Aorta (tissue), 5 donors: ENCODE measurements around the gene STXBP1. TPM values are rescaled to one million over a fixed set of nuclear protein-coding genes. Genes with fewer than 3 reads are reported as not detected.
"Not testable (repeated sequence)": the region's sequence is repeated elsewhere in the genome, so short reads cannot be mapped to it uniquely, and the experiment has no call there.

ENCODE experiments used
- ATAC-seq: fragments of 200-7000 bp; cut with Tn5 transposase; one replicate; pipeline ENCODE4 v1.9.1; 2022; ENCODE audit warnings: moderate library complexity; ENCODE audit not compliant: low FRiP score
- DNase-seq, 2 donors: peaks; one replicate each; pipeline ENCODE4 v3.0.0-alpha.2; 2020
- H3K27ac ChIP-seq, 2 donors: one replicate each; pipeline ENCODE4 v1.5.1; 2013; ENCODE audit warnings: low read length in 2 of 2, mild to moderate bottlenecking in 2 of 2, moderate library complexity in 2 of 2, control low read depth in 1 of 2, inconsistent platforms in 1 of 2, low read depth in 1 of 2
- H3K27me3 ChIP-seq, 2 donors: one replicate each; pipeline ENCODE4 v1.6.1; 2013; ENCODE audit warnings: control low read depth in 1 of 2, low read length in 1 of 2, mild to moderate bottlenecking in 1 of 2, moderate library complexity in 1 of 2; ENCODE audit not compliant: insufficient read depth in 2 of 2, control insufficient read depth in 1 of 2
- H3K36me3 ChIP-seq, 2 donors: one replicate each; pipeline ENCODE4 v1.6.1; 2013; ENCODE audit warnings: control low read depth in 1 of 2, low read length in 1 of 2, mild to moderate bottlenecking in 1 of 2; ENCODE audit not compliant: insufficient read depth in 2 of 2, control insufficient read depth in 1 of 2
- H3K4me1 ChIP-seq, 2 donors: one replicate each; pipeline ENCODE4 v1.6.1; 2013; ENCODE audit warnings: low read length in 2 of 2, control low read depth in 1 of 2, mild to moderate bottlenecking in 1 of 2, moderate library complexity in 1 of 2; ENCODE audit not compliant: insufficient read depth in 2 of 2, control insufficient read depth in 1 of 2
- H3K4me3 ChIP-seq, 2 donors: one replicate each; pipeline ENCODE4 v1.5.1; 2013; ENCODE audit warnings: low read length in 2 of 2, control low read depth in 1 of 2, mild to moderate bottlenecking in 1 of 2
- H3K9me3 ChIP-seq: one replicate; pipeline ENCODE4 v1.6.1; 2013; ENCODE audit warnings: mild to moderate bottlenecking, low read length; ENCODE audit not compliant: control insufficient read depth
- WGBS, 2 donors: extraction: QIAGEN DNeasy Blood & Tissue Kit; methylation state at CpG; one replicate each; pipeline ENCODE4 v1.1.7; 2013; 5-methylcytosine and 5-hydroxymethylcytosine counted together
- intact Hi-C, 2 donors: fragments of 100-400 bp; cut with DNase I; formaldehyde crosslinking; loops; one replicate each; pipeline versions ENCODE4 v1.14.2 to v1.15.0; 2022
- polyA plus RNA-seq, 2 donors: library from polyadenylated mRNA; stranded (reverse); fragments of 200-250 nt; gene quantifications; one replicate each; pipeline ENCODE4 v1.2.3, GENCODE V29; 2013
- total RNA-seq, 2 donors: library from RNA; stranded (reverse); fragmentation: NEBNext Ultra II Directional; extraction: Animal tissue kit (Norgen Biotek cat#: 25700); gene quantifications; one replicate each; pipeline ENCODE4 v1.2.1, GENCODE V29; 2021
- donor health status: healthy with polysubstance abuse.
- donor health status: Bipolar disorder and iron deficiency.
- donor health status: DM: no; HTN: no; CAD: no.
- donor health status: DM: no; HTN: no; CAD: no.
- donor health status: DM: yes; HTN: yes; CAD: no.

The STXBP1 gene
- total and polyA plus RNA-seq, 4 donors = 6.6 to 69.0 (median 35.4) TPM

DNA sequence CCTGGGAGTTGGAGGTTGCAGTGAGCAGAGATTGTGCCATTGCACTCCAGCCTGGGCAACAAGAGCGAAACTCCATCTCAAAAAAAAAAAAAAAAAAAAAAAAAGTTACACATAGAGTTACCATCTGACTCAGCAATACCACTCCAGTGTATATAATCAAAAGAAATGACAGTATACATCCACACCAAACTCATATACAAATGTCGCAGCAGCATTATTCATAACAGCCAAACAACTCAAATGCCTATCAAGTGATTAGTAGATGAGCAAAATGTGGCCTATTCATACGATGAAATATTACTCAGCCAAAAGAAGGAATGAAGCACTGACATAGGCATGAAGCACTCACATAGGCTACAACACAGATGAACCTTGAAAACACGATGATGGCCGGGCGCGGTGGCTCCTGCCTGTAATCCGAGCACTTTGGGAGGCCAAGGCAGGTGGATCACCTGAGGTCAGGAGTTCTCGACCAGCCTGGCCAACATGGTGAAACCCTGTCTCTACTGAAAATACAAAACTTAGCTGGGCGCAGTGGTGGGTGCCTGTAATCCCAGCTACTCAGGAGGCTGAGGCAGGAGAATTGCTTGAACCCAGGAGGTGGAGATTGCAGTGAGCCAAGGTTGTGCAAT is 9.4 kb downstream of the STXBP1 start:
- not testable (repeated sequence) for H3K36me3 ChIP-seq, H3K27me3 ChIP-seq, H3K4me3 ChIP-seq, ATAC-seq, DNase-seq, H3K9me3 ChIP-seq, H3K4me1 ChIP-seq, H3K27ac ChIP-seq
- intact Hi-C loops = loop anchor here in 1 of 2 donors (10.0 kb wide), 1 partner anchor 63 kb away; no protein-coding TSS in a partner anchor
- 94 to 95% methylated on average over 10 of the region's 10 CpGs for WGBS, 2 donors

DNA sequence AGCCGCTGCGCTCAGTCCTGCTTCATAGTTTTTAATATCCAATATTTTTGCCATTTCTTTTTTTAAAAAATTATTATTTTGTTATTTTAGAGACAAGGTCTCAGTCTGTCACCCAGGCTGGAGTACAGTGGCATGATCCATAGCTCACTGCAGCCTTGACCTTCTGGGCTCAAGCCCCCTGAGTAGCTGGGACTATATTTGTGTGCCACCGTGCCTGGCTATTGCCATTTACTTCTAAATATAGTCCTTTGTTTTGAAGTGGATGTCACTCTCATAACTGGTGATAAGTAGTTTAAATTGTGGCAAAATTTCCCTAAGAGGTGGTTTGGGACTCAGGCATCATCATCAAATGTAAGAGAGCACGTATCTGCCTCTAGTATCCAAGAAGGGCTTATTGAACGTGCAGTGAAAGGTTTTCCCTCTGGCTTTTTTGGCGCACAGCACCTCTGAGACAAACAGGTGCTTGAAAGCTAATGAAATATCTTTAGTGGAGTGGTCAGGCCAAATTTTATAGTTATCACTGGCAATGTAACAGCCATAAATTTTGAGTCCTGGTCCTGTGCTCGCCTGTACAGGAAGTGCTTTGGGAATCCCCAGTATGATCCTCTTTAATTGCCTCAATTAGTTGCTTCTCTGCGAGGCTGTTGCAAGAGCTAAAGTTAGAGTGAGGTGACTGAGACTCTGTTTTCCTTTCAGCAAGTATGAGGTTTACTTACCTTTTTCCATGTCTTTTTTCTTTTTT is 14.8 kb downstream of the STXBP1 start:
- 88% methylated on average over 8 of the region's 8 CpGs for WGBS, 2 donors
- no peak overlapping the region for H3K27ac ChIP-seq
- DNase-seq = no peak
- H3K9me3 ChIP-seq = no peaks in the 10 kb centered on the region
- no peak for ATAC-seq
- H3K4me1 ChIP-seq = no peaks in the 10 kb centered on the region
- H3K36me3 ChIP-seq = no peaks in the 10 kb centered on the region
- H3K27me3 ChIP-seq = no peaks in the 10 kb centered on the region
- H3K4me3 ChIP-seq = no peak overlapping the region
- intact Hi-C loops = loop anchor here in 1 of 2 donors (10.0 kb wide), 1 partner anchor 58 kb away; no protein-coding TSS in a partner anchor

DNA sequence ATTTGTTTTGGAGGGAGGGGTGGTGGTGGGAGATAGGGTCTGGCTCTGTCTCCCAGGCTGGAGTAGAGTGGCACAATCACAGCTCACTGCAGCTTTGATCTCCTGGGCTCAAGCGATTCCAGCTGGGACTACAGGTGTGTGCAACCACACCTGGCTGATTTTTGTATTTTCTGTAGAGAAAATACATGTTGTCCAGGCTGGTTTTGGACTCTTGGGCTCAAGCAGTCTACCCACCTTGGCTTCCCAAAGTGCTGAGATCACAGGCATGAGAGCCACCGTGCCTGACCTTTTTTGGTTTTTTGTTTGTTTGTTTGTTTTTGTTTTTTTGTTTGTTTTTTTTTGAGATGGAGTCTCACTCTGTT is 15.4 kb downstream of the STXBP1 start:
- Histone ChIP-seq H3K27ac (no peak overlapping the region), H3K4me1 (no peaks in the 10 kb centered on the region), H3K27me3 (no peaks in the 10 kb centered on the region), H3K4me3 (no peak overlapping the region), H3K36me3 (no peaks in the 10 kb centered on the region), H3K9me3 (no peaks in the 10 kb centered on the region)
- intact Hi-C loops = loop anchor here in 1 of 2 donors (10.0 kb wide), 1 partner anchor 57 kb away; no protein-coding TSS in a partner anchor
- ATAC-seq (no peak), DNase-seq (no peak)
- WGBS, 2 donors = 90 to 94% methylated on average over 2 of the region's 2 CpGs

DNA sequence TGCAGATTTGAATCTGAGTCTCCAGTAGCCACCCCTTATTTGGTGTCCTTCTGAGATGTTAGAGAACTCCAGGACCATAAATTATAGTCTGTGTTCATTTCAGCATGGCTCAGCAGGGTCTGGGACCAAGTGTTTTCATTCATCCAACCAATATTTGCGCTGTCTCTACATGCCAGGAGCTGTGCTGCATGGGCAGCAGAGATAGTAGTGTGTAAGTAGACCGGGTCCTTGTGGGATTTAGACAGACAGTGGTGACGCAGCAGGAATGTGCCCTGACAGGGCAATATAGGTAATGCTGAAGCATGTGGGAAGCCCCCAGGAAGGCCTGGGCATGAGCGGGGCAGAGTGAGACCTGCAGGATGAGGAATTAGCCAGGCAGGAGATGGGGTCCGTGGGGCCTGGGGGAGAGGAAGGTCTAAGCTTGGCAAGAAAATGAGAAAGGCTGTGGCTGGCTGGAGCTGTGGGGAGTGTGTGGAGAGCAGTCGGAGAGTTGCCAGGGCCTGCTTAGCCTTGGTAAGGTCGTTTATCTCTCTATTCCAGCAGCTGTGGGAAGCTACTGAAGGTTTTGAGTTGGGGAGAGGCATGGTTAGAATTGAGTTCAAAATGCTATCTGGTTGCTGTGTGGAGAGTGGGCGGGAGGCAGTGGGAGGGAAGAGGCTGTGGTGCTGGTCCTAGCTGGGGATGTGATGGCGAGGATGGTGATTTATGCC is 16.8 kb downstream of the STXBP1 start:
- Histone ChIP-seq H3K4me1 (no peaks in the 10 kb centered on the region), H3K4me3 (no peak overlapping the region), H3K9me3 (no peaks in the 10 kb centered on the region), H3K27ac (no peak overlapping the region), H3K27me3 (no peaks in the 10 kb centered on the region), H3K36me3 (no peaks in the 10 kb centered on the region)
- intact Hi-C loops = loop anchor here in 1 of 2 donors (10.0 kb wide), 1 partner anchor 56 kb away; no protein-coding TSS in a partner anchor
- ATAC-seq = no peak
- WGBS, 2 donors = 63 to 76% methylated on average over 9 of the region's 9 CpGs
- DNase-seq = no peak

DNA sequence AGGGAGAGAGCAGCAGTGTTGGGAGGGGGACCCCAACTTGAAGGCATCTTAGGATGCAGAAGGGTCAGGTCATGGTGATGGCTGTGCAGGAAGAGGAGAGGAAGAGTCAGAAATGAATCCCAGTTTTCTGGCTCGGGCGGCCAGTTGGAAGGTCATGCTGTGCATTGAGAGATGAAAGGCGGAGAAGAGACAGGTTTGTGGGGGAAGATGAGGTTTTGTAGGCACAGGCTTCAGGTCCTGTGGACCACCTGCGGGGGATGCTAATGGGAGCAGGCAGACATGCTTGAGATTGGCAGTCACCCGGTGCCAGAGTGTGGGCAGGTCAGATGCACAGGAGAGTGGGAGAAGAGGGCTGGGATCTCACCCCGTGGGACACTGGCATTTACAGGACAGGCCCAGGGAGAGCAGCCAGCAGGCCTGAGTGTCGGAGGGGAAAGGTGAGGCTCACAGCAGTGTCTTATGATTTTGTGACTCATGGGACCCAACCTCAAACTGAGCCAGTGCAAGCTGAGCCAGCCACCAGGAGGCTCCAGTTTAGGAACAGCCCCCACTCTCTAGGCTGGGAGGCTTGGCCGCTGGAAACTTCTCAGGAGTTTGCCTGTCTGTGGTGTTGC is 17.5 kb downstream of the STXBP1 start:
- Histone ChIP-seq H3K36me3 (no peaks in the 10 kb centered on the region), H3K27ac (no peak overlapping the region), H3K27me3 (no peaks in the 10 kb centered on the region), H3K9me3 (no peaks in the 10 kb centered on the region), H3K4me1 (no peaks in the 10 kb centered on the region), H3K4me3 (no peak overlapping the region)
- intact Hi-C loops = loop anchor here in 1 of 2 donors (10.0 kb wide), 1 partner anchor 55 kb away; no protein-coding TSS in a partner anchor
- ATAC-seq = peak; percentile 23
- WGBS, 2 donors = 93% methylated on average over 8 of the region's 8 CpGs
- no peak for DNase-seq

DNA sequence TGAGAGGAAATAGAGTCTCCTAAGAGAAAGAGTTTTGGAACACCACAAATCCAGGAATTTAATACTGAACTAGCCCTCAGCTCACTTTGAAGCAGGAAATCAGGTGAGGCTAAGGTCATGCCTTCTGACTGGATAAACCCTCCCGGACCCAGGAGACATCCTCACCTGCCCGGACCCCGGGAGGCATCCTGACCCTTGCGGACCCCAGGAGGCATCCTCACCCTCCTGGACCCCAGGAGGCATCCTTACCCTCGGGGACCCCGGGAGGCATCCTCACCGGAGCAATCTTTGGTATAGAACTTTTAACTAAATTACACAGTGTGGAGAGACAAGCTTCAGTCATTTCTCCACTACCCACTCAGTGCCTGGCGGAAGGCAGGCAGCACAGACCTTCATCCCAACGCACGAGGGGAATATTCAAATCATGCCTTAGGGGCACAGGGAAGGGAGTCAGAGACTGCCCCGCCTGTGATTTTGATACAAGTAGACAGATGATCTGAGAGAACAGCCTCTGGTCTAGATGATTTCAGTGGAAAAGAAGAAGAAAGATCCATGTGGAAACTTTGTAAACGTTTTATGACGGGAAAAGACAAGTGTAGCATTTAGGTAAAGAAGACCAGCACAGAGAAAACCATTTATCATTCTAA is 21.3 kb downstream of the STXBP1 start:
- intact Hi-C loops = no loop called here
- WGBS, 2 donors = 89 to 90% methylated on average over 13 of the region's 13 CpGs
- no peak for ATAC-seq
- Histone ChIP-seq H3K4me3 (no peak overlapping the region), H3K27ac (no peak overlapping the region), H3K4me1 (no peaks in the 10 kb centered on the region), H3K27me3 (no peaks in the 10 kb centered on the region), H3K36me3 (no peaks in the 10 kb centered on the region), H3K9me3 (no peaks in the 10 kb centered on the region)
- no peak for DNase-seq

DNA sequence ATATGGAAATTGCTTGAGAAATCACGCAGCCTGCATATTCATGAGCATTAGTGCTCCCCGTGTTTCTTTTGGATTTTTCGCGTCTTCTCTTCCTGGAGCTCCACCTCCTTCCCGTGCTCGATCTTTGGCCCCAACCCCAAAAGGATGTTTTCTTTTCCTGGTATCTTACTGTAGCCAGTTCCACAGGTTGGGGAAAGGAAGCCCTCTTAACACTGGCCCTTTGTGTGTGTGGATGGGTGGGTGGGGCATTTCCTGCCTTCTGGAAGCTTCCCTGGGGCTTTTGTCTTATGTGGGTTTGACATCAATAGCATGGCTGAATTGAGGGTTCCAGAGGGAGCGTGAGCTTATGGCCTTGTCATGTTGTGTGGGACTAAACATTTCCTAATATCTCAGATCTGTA is 21.9 kb downstream of the STXBP1 start:
- H3K4me1 ChIP-seq = no peaks in the 10 kb centered on the region
- ATAC-seq (no peak), DNase-seq (no peak)
- no peaks in the 10 kb centered on the region for H3K9me3 ChIP-seq
- no peak overlapping the region for H3K4me3 ChIP-seq
- no peaks in the 10 kb centered on the region for H3K27me3 ChIP-seq
- H3K27ac ChIP-seq = no peak overlapping the region
- 75% methylated on average over 7 of the region's 7 CpGs for WGBS, 2 donors
- no peaks in the 10 kb centered on the region for H3K36me3 ChIP-seq
- intact Hi-C loops = no loop called here

DNA sequence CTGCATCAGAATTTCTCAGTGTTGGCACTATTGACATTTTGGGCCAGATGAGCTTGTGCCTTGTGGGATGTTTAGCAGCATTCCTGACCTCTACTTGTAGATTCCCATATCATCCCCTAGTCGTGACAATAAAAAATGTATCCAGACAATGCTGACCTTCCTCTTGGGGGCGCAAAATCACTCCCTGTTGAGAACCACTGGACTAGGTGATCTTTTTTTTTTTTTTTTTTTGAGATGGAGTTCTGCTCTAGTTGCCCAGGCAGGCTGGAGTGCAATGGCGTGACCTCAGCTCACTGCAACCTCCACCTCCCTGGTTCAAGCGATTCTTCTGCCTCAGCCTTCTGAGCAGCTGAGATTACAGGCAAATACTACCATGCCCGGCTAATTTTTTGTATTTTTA is 22.6 kb downstream of the STXBP1 start:
- DNase-seq = no peak
- no peak overlapping the region for H3K27ac ChIP-seq
- intact Hi-C loops = no loop called here

More for the DNA sequence above, 22.6 kb downstream of the STXBP1 start:
- Histone ChIP-seq H3K27me3 (no peaks in the 10 kb centered on the region), H3K36me3 (no peaks in the 10 kb centered on the region), H3K9me3 (no peaks in the 10 kb centered on the region), H3K4me3 (no peak overlapping the region), H3K4me1 (no peaks in the 10 kb centered on the region)
- ATAC-seq = no peak
- WGBS, 2 donors = 89 to 93% methylated on average over 5 of the region's 5 CpGs
